Activated naive CD4-positive, alpha-beta T cell treated with anti-CD3 and anti-CD28 coated beads, Interleukin-2, amount 50 U/mL, for 72 hours (primary cell): Measurements from ENCODE around the gene DHX36. TPM values are rescaled to one million over a fixed set of nuclear protein-coding genes. Genes with fewer than 3 reads are reported as not detected.

Experiments used
- ATAC-seq, 2 donors: fragments of 150-1000 bp; cut with Tn5 transposase; 2 replicates each; pipeline ENCODE4 v1.10.0; 2021; ENCODE audit warnings: mild to moderate bottlenecking in 2 of 2, moderate library complexity in 2 of 2
- DNase-seq, 2 donors: peaks; one replicate each; pipeline ENCODE4 v3.0.0; 2021 to 2022; ENCODE audit warnings: low spot score in 2 of 2
- H3K27ac Mint-ChIP-seq, 2 donors: one replicate each; pipeline ENCODE4 v1.8.0; 2022; ENCODE audit warnings: mild to moderate bottlenecking in 2 of 2, mixed read lengths in 2 of 2
- H3K36me3 Mint-ChIP-seq, 2 donors: one replicate each; pipeline ENCODE4 v1.8.0; 2022; ENCODE audit warnings: mixed read lengths in 2 of 2
- H3K9me3 Mint-ChIP-seq, 2 donors: one replicate each; pipeline ENCODE4 v1.8.0; 2022; ENCODE audit warnings: mixed read lengths in 2 of 2
- total RNA-seq, 2 donors: library from RNA; stranded (reverse); gene quantifications; one replicate each; pipeline ENCODE4 v1.2.3, GENCODE V29; 2022

Gene DHX36, protein sequence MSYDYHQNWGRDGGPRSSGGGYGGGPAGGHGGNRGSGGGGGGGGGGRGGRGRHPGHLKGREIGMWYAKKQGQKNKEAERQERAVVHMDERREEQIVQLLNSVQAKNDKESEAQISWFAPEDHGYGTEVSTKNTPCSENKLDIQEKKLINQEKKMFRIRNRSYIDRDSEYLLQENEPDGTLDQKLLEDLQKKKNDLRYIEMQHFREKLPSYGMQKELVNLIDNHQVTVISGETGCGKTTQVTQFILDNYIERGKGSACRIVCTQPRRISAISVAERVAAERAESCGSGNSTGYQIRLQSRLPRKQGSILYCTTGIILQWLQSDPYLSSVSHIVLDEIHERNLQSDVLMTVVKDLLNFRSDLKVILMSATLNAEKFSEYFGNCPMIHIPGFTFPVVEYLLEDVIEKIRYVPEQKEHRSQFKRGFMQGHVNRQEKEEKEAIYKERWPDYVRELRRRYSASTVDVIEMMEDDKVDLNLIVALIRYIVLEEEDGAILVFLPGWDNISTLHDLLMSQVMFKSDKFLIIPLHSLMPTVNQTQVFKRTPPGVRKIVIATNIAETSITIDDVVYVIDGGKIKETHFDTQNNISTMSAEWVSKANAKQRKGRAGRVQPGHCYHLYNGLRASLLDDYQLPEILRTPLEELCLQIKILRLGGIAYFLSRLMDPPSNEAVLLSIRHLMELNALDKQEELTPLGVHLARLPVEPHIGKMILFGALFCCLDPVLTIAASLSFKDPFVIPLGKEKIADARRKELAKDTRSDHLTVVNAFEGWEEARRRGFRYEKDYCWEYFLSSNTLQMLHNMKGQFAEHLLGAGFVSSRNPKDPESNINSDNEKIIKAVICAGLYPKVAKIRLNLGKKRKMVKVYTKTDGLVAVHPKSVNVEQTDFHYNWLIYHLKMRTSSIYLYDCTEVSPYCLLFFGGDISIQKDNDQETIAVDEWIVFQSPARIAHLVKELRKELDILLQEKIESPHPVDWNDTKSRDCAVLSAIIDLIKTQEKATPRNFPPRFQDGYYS
- total RNA-seq: 10 to 100 TPM; 67.3 to 85.5 TPM

DNA sequence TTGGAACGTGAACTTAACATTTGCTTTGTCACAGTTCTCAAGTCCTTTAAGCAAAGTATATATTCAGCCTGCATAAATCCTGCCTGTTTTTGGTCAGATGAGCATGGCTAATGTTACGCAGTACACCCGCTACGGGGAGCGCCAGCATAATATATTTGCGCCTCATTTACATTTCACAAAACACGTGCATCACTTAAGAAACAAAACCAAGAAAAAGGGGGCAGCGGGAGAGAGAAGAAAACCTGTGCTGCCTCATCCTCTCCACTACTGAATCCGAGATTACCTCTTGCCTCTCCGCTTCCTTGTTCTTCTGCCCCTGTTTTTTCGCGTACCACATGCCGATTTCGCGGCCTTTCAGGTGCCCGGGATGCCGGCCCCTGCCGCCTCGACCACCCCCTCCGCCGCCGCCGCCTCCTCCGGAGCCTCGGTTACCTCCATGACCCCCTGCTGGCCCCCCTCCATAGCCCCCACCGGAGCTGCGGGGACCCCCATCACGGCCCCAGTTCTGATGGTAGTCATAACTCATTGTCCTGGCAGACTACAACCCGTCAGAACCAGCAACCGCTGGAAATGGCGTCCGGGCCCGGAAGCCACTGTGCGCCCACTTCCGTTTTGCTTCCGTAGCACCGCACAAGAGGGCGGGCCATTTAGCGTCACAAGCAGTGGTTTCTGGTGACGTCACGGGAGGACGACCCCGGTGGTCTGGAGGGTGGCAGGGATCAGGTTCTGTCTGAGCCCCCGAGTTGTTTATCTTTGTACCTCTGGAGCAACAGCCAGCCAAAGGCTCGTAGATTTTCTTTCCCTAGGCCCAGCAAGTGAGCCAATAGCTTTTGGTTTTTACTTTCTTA is at the start of gene DHX36:
TSS of gene DHX36 (minus strand) at position 597 of the 848 bp plus-strand sequence. CDS start at position 526, 71 bp downstream.
- DNase-seq (peak; percentile 78 to 85), ATAC-seq (peak; percentile 94 to 96)
- Mint-ChIP-seq H3K9me3 (peaks cover 5 to 7% of the 10 kb centered on the region in 2 donors), H3K36me3 (peaks cover 10 to 26% of the 10 kb centered on the region in 2 donors), H3K27ac (peak within 1 kb of the TSS; percentile 97 to 99)

DNA sequence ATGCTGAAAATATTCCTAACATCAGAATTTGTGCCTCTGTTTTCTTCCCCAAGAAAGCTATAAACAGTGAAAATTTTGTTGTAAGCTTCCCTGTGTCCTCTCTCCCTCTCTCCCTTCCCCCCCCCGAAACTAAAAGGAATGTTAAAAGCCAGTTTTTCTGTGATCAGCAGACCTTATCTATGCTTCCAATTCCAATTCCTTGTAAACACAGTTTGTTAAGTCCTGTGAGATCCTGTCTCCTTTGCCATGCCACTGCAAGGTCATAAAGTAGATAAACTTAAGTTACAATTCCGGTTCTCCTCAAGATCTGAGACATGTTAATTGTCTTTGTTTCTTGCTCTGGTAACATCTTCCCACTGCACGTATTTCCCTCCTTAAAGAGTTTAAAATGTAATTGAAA is 42.9 kb upstream of the DHX36 start:
- DNase-seq (no peak), ATAC-seq (no peak)
- Mint-ChIP-seq H3K9me3 (no peaks in the 10 kb centered on the region), H3K36me3 (no peaks in the 10 kb centered on the region), H3K27ac (no peak overlapping the region)

DNA sequence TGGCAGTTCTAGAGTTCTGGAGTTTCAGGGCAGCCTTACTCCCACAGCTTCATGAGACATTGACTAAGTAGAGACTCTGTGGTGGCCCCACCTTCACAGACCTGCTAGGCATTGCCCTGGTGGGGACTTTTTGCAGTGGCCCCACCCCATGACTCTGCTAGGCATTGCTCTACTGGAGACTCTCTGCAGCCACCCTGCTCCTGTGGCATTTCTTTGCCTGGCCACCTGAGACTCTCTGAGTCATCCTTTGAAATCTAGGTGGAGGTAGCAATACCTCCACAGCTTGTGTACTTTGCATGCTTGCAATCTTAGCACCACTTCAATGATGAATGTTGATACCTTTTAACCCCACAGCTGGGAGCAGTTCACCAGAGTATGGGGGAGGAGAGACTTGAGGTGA is 40.6 kb upstream of the DHX36 start:
- no peaks in the 10 kb centered on the region for H3K36me3 Mint-ChIP-seq
- no peak for DNase-seq
- ATAC-seq: no peak

DNA sequence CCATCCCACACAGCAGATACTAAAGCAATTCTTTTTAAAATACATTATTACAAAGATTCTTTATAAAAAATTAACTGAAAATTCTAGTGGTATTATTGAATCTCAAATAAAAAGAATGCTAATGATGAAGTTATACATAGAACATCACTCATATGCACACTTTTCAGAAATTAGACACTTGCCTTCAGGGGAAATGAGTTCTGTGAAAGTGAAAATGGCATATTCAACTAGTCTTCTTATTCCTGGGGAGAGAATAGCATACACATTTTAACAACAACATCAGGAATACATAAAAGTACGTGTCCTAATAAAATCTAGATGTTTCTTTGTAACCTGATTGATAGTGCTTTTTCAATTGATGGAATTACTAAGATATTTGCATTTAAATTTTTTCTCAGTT is 36.8 kb upstream of the DHX36 start:
- Mint-ChIP-seq H3K9me3 (peaks cover 0 to under 1% of the 10 kb centered on the region in 2 donors), H3K27ac (peak overlapping the region in 1 of 2 donors; percentile 65), H3K36me3 (no peaks in the 10 kb centered on the region)
- DNase-seq (no peak), ATAC-seq (no peak)

More for the DNA sequence above, 40.6 kb upstream of the DHX36 start:
- Mint-ChIP-seq H3K9me3 (no peaks in the 10 kb centered on the region), H3K27ac (no peak overlapping the region)

DNA sequence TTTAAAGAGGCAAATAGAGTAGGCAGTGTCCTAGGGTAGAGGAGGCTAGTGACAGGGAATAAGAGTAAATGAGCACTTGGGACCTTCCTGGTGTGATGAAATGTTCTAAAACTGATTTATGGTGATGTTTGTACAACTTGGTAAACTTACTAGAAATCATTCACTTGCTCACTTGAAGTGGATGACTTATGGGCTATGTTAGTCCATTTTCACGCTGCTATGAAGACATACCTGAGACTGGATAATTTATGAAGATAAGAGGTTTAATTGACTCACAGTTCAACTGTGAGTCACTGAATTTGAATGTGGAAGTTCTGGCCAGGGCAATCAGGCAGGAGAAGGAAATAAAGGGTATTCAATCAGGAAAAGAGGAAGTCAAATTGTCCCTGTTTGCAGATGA is 31.7 kb upstream of the DHX36 start:
- no peak for ATAC-seq
- DNase-seq: no peak
- no peak overlapping the region for H3K27ac Mint-ChIP-seq
- H3K36me3 Mint-ChIP-seq: no peaks in the 10 kb centered on the region
- H3K9me3 Mint-ChIP-seq: peaks cover 5 to 6% of the 10 kb centered on the region in 2 donors

DNA sequence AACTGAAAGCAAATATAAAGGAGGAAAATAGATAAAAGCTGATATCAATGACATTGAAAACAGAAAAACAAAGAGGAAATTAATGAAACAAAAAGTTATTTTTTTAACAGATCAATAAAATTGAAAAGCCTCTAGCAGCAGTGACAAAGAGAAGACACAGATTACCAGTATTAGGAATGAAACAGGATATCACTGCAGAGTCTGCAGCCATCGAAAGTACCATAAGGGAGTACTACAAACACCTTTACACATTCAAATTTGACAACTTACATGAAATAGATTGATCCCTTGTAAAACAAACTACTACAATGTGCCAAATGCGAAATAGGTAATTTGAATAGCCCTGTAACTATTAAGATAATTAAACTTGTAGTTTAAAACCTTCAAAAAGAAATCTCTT is 24.9 kb upstream of the DHX36 start:
- H3K27ac Mint-ChIP-seq: no peak overlapping the region
- DNase-seq (no peak), ATAC-seq (no peak)
- H3K9me3 Mint-ChIP-seq: no peaks in the 10 kb centered on the region
- no peaks in the 10 kb centered on the region for H3K36me3 Mint-ChIP-seq

DNA sequence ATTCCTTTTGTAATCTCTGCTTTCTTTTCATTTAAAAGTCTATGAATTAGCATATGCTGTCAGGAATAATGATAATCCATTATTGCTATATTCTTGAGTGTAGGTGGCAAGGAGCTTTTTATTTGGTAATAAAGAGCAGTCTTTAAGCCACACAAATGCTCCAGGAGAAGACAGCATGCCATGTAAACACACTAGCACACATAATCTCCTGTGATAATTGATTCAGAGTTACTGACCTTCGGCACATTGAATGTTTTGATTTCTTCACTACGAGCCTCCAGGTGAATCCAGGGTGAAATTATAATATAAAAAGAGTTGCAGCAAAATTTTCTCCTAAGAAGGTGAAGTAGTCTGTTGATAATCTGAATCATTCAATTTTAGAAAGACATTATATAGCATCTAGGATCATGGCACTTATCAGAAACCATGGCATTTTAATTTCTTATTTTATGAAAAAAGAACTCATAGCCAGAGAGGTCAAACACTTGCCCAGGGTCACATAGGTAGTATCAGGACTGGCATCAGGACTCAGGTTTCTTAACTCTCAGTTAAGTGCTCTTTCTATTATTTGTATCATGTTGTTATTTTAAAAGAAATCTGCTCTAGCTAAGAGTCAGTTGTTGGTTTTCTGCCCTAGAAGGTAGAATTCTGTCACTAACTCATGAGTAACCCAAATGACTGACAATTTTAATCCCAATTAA is 21.3 kb upstream of the DHX36 start:
- DNase-seq (no peak), ATAC-seq (no peak)
- H3K27ac Mint-ChIP-seq: no peak overlapping the region
- H3K9me3 Mint-ChIP-seq: no peaks in the 10 kb centered on the region
- no peaks in the 10 kb centered on the region for H3K36me3 Mint-ChIP-seq

DNA sequence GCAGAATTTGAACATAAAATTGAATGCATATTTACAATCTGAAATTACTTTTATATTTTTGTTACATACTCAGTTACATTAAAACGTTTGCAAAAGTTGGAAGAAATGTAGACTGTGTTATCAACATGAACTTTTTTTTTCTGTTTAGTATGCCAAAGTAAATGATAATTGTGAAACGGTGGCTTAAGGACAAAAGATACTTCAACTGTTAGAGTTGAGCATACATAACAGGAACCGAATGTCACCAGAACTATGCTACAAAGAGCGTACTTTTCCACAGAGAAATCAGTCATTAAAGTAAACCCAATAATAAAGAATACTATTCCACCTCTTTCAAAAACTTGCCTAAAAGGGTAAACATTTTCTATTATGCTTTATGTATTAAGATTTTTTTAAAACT is 14.3 kb upstream of the DHX36 start:
- Mint-ChIP-seq H3K27ac (no peak overlapping the region), H3K9me3 (no peaks in the 10 kb centered on the region)
- DNase-seq: no peak

DNA sequence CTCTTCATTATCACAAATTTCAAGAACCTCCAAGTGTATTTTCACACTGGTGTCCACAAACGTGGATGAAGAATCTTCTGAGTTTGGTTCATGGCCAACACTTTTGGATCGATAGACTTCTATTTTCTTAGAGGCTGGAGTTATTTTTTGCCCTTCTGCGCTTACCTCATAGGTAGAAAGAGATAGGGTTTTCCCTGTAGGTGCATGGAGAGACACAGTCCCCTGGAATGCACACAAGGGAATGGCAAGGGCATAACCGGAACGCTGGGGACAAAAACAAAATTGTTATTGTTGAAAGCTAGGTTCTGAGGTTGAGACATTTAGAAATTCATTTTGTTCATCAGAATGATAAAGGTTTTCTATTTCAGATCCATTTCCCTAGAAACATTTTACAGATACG is 13.7 kb upstream of the DHX36 start:
- DNase-seq (no peak), ATAC-seq (no peak)
- no peaks in the 10 kb centered on the region for H3K36me3 Mint-ChIP-seq
- no peaks in the 10 kb centered on the region for H3K9me3 Mint-ChIP-seq
- no peak overlapping the region for H3K27ac Mint-ChIP-seq

More for the DNA sequence above, 14.3 kb upstream of the DHX36 start:
- H3K36me3 Mint-ChIP-seq: no peaks in the 10 kb centered on the region
- ATAC-seq: no peak

DNA sequence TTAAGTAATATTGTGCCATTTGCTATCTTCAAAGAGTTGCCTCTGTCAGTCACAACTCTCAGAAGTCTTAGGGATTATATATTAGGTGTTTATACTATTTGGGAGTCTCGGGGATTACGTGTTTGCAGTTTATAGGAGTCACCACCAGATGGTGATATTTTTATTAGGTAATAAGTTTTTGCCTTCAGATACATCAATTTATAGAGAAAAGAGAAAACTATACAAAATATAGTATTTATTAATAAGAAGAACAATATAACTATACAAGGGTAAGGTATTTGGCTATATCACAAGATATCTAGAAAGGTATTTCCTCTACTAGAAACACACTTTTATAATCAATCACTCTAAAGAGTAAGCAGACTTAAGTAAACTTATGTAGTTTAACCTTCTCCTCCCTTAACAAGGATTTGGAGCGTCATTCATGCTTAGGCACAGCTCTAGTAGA is 10.7 kb upstream of the DHX36 start:
- Mint-ChIP-seq H3K36me3 (no peaks in the 10 kb centered on the region), H3K27ac (no peak overlapping the region), H3K9me3 (no peaks in the 10 kb centered on the region)
- DNase-seq: no peak
- no peak for ATAC-seq

DNA sequence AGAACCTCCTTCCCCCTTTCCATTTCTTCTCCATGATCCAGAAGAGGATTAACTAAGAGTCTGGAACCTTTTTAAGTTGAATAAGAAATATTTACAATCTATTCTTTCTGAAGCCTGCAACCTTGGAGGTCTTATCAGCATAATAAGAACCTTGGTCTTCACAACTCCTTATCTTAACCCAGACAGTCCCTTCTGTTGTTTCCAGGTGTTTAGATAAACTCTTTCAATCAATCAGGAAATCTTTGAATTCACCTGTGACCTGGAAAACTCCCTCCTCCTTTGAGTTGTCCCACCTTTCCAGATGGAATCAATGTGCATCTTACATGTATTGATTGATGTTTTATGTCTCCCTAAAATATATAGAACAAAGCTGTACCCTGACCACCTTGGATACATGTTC is 3.6 kb upstream of the DHX36 start:
- ATAC-seq (no peak), DNase-seq (no peak)
- peaks cover 5 to 7% of the 10 kb centered on the region in 2 donors for H3K9me3 Mint-ChIP-seq
- peaks cover 10 to 16% of the 10 kb centered on the region in 2 donors for H3K36me3 Mint-ChIP-seq
- H3K27ac Mint-ChIP-seq: no peak overlapping the region

DNA sequence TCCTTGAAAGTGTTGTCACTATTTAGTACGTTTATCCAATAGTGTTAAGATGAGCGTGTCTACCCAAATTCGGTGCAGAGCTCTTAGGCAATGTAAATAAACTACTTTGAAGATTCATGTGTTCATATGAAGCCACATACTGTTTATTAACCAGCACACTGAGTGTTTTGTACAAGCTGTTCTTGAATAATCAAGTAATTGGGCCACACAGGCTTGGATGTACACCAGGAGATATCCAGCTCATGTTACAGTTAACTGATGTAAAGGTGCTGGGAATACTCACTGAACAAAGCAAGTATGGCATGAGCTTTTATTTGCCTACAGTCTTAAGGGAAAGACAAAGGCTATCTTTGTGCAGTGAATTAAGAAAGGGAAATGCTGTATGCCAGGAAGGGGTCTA is 632 bp upstream of the DHX36 start:
- Mint-ChIP-seq H3K9me3 (peaks cover 5 to 7% of the 10 kb centered on the region in 2 donors), H3K36me3 (peaks cover 10 to 26% of the 10 kb centered on the region in 2 donors), H3K27ac (peak overlapping the region; percentile 97 to 99)
- no peak for DNase-seq
- ATAC-seq: no peak

DNA sequence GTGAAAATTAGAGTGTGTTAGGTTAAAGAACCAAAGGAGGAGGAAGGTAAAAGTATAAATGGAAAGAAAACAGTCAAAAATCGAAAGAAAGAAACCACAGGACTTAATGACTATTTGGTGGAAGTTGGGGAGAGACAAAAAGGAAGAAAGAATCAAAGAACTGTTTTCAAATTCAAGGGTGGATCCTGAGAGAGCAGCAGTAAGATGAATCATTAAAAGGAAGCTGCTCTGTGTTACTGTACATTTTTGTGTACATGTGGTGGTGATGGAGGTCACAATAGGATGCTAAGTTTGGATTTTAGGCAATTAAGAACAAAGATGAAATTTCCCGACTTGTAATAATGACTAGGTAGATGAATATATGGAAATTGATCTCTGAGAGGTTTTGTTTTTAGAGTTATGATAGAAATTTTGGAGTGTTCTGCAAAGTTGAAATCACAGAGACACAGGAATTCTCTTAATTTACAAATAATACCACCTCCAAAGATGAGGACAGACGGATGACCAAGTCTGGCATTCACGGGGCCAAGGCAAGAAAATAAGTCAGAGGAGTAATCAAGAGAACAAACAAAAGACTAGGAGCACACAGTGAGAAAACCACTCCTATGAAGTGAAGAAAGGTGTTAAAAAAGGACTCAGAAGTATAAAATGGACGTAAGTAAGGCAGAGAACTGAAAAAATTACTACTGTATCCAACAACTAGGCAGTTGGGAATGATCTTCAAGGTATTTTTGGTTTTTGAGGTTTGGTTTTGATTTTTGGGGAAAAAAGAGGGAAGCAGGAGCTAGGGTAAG is 7.1 kb downstream of the DHX36 start:
- peaks cover 17 to 22% of the 10 kb centered on the region in 2 donors for H3K36me3 Mint-ChIP-seq
- peak; percentile 64 to 84 for ATAC-seq

DNA sequence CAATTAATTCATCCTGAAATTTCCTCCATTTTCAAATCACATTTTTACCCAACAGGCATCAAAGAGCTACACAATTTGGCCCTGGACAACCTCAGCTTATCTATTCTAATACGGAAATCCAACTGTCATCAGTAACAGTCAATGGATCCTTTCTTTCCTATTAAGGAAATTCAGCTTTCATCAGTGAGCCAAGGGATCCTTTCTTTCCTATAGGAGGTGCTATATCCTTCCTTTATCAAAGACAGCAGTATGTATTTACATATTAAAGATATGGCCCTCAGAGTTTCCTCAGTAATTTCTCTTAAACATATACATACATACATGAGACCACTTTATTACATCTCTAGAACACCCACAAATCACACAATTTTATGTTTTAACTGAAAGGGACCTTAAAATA is 10.1 kb downstream of the DHX36 start:
- DNase-seq (no peak), ATAC-seq (no peak)
- Mint-ChIP-seq H3K9me3 (no peaks in the 10 kb centered on the region), H3K36me3 (peaks cover 10 to 27% of the 10 kb centered on the region in 2 donors), H3K27ac (no peak overlapping the region)

More for the DNA sequence above, 7.1 kb downstream of the DHX36 start:
- H3K9me3 Mint-ChIP-seq: no peaks in the 10 kb centered on the region
- no peak for DNase-seq
- H3K27ac Mint-ChIP-seq: peak overlapping the region; percentile 56 to 77

DNA sequence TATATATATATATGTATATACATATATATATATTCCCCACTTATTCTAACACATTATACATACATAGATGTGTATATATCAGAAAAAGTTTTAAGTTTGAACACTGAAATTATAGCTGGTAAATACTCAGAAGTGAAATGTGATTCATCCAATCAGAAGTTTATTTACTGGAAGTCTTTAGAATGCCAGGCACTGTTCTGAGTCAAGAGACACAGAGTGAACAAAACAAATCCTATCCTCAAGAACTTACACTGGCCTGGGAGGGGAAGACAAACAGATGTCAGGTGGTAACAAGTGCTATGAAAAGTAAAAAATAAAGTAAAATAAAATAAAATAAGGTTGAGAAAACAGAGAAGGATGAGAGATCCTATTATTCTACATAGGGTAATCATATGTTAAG is 13.4 kb downstream of the DHX36 start:
- peak in 1 of 2 donors; percentile 81 for ATAC-seq
- H3K9me3 Mint-ChIP-seq: no peaks in the 10 kb centered on the region
- no peak for DNase-seq
- peaks cover 10 to 50% of the 10 kb centered on the region in 2 donors for H3K36me3 Mint-ChIP-seq
- no peak overlapping the region for H3K27ac Mint-ChIP-seq
